IPS DF 4.7 (cell line): ENCODE measurements around the gene YIPF7.
A peak's percentile ranks its signal among the peaks of the same experiment; 100 is the strongest.

ENCODE experiments used
- DNase-seq: peaks from one replicate; pipeline ENCODE4 v3.0.0-alpha.2; 2013; ENCODE audit warnings: low spot score; ENCODE audit errors: extremely low read depth

YIPF7 gene

GRCh38 chr4:44623676-44624075, 27.7 kb downstream of the YIPF7 start:
- DNase-seq, result no peak

GRCh38 chr4:44616621-44617020, 34.8 kb downstream of the YIPF7 start:
- no peak for DNase-seq

- DNase-seq, result peak; percentile 28
Observed at GRCh38 chr4:44583393-44583792, 68.0 kb downstream of the YIPF7 start.

GRCh38 chr4:44580231-44580630, 71.2 kb downstream of the YIPF7 start:
- DNase-seq, result no peak

- no peak for DNase-seq
Observed at GRCh38 chr4:44578954-44579353, 72.5 kb downstream of the YIPF7 start.
